H9 (cell line): ENCODE results near the gene DIAPH3. TPM values are rescaled to one million over a fixed set of nuclear protein-coding genes. Genes with fewer than 3 reads are reported as not detected.

Experiments
- DNase-seq: peaks from one replicate; pipeline ENCODE4 v3.0.0-alpha.2; 2017
- H2AFZ ChIP-seq: one replicate; pipeline ENCODE4 v1.6.1; 2013; ENCODE audit warnings: mild to moderate bottlenecking, low read length, control low read depth, moderate library complexity
- H2AK5ac ChIP-seq: 2 replicates; pipeline ENCODE4 v1.6.1; 2013; ENCODE audit warnings: low read length, control low read depth, mixed read lengths; ENCODE audit not compliant: insufficient read length
- H2BK120ac ChIP-seq: one replicate; pipeline ENCODE4 v1.6.1; 2013; ENCODE audit warnings: low read depth, mild to moderate bottlenecking, low read length, control low read depth, inconsistent platforms; ENCODE audit not compliant: poor library complexity, severe bottlenecking
- H2BK12ac ChIP-seq: 2 replicates; pipeline ENCODE4 v1.6.1; 2013; ENCODE audit warnings: low read length, control low read depth, mixed read lengths, low read depth; ENCODE audit not compliant: insufficient read length
- H2BK15ac ChIP-seq: 2 replicates; pipeline ENCODE4 v1.6.1; 2013; ENCODE audit warnings: low read depth, low read length, control low read depth
- H2BK20ac ChIP-seq: one replicate; pipeline ENCODE4 v1.6.1; 2013; ENCODE audit warnings: low read depth, mild to moderate bottlenecking, low read length, control low read depth, inconsistent platforms; ENCODE audit not compliant: poor library complexity, severe bottlenecking
- H2BK5ac ChIP-seq: 2 replicates; pipeline ENCODE4 v1.6.1; 2013; ENCODE audit warnings: low read length, control low read depth, mixed read lengths; ENCODE audit not compliant: insufficient read length
- H3K14ac ChIP-seq: 2 replicates; pipeline ENCODE4 v1.6.1; 2013; ENCODE audit warnings: low read length, control low read depth; ENCODE audit not compliant: insufficient read depth
- H3K18ac ChIP-seq: 2 replicates; pipeline ENCODE4 v1.6.1; 2013; ENCODE audit warnings: low read depth, mild to moderate bottlenecking, mixed read lengths, low read length, control low read depth; ENCODE audit not compliant: insufficient read length
- H3K23ac ChIP-seq: 2 replicates; pipeline ENCODE4 v1.6.1; 2013; ENCODE audit warnings: low read length, control low read depth, mixed read lengths, low read depth; ENCODE audit not compliant: insufficient read length
- H3K23me2 ChIP-seq: 2 replicates; pipeline ENCODE4 v1.6.1; 2013; ENCODE audit warnings: low read depth, mild to moderate bottlenecking, mixed read lengths, low read length, control low read depth; ENCODE audit not compliant: insufficient read length, poor library complexity, severe bottlenecking
- H3K27ac ChIP-seq: 2 replicates; pipeline ENCODE4 v1.5.1; 2013; ENCODE audit warnings: low read length, control low read depth, mixed read lengths, low read depth; ENCODE audit not compliant: insufficient read length
- H3K27me3 ChIP-seq: 2 replicates; pipeline ENCODE4 v1.6.1; 2013; ENCODE audit warnings: low read length, control low read depth, inconsistent platforms; ENCODE audit not compliant: insufficient read depth
- H3K4ac ChIP-seq: 2 replicates; pipeline ENCODE4 v1.6.1; 2013; ENCODE audit warnings: low read depth, mild to moderate bottlenecking, control low read depth, inconsistent platforms, low read length, moderate library complexity
- H3K4me1 ChIP-seq: 2 replicates; pipeline ENCODE4 v1.6.1; 2013; ENCODE audit warnings: low read length, control low read depth, inconsistent platforms; ENCODE audit not compliant: insufficient read depth
- H3K4me2 ChIP-seq: 2 replicates; pipeline ENCODE4 v1.6.1; 2013; ENCODE audit warnings: low read length, control low read depth, mixed read lengths; ENCODE audit not compliant: insufficient read length, insufficient read depth
- H3K56ac ChIP-seq: 2 replicates; pipeline ENCODE4 v1.6.1; 2013; ENCODE audit warnings: low read depth, mild to moderate bottlenecking, mixed read lengths, low read length, control low read depth; ENCODE audit not compliant: insufficient read length
- H3K79me1 ChIP-seq: 2 replicates; pipeline ENCODE4 v1.6.1; 2013; ENCODE audit warnings: low read depth, mild to moderate bottlenecking, moderate library complexity, low read length, control low read depth, inconsistent platforms; ENCODE audit not compliant: insufficient read depth, poor library complexity, severe bottlenecking
- H3K79me2 ChIP-seq: 2 replicates; pipeline ENCODE4 v1.6.1; 2013; ENCODE audit warnings: low read length, control low read depth, inconsistent platforms; ENCODE audit not compliant: insufficient read depth
- H3K9ac ChIP-seq: 2 replicates; pipeline ENCODE4 v1.6.1; 2013; ENCODE audit warnings: low read length, control low read depth, mixed read lengths; ENCODE audit not compliant: insufficient read length; ENCODE audit errors: extremely low read depth
- H3K9me3 ChIP-seq: one replicate; pipeline ENCODE4 v1.6.1; 2013; ENCODE audit warnings: low read depth, low read length, inconsistent platforms; ENCODE audit not compliant: control insufficient read depth
- H3T11ph ChIP-seq: one replicate; pipeline ENCODE4 v1.6.1; 2013; ENCODE audit warnings: mild to moderate bottlenecking, low read length, control low read depth, inconsistent platforms
- H4K20me1 ChIP-seq: one replicate; pipeline ENCODE4 v1.6.1; 2013; ENCODE audit not compliant: control insufficient read depth, insufficient read length, insufficient read depth
- H4K5ac ChIP-seq: 2 replicates; pipeline ENCODE4 v1.6.1; 2013; ENCODE audit warnings: low read depth, mild to moderate bottlenecking, mixed read lengths, low read length, control low read depth; ENCODE audit not compliant: insufficient read length
- H4K8ac ChIP-seq: replicated peaks from 2 replicates; pipeline ENCODE4 v1.6.1; 2013; ENCODE audit warnings: low read length, control low read depth, mixed read lengths, low read depth; ENCODE audit not compliant: insufficient read length
- H4K91ac ChIP-seq: 2 replicates; pipeline ENCODE4 v1.6.1; 2013; ENCODE audit warnings: low read depth, mild to moderate bottlenecking, moderate library complexity, mixed read lengths, low read length, control low read depth; ENCODE audit not compliant: insufficient read length
- H3K27ac Mint-ChIP-seq, 3 experiments: 2 replicates in 2 of 3; 3 replicates in 1 of 3; pipeline ENCODE4 v1.8.0; 2020 to 2021; ENCODE audit warnings: mixed read lengths in 3 of 3, mild to moderate bottlenecking in 1 of 3, moderate library complexity in 1 of 3
- H3K27me3 Mint-ChIP-seq: 2 replicates; pipeline ENCODE4 v1.8.0; 2021; ENCODE audit warnings: low read depth, mild to moderate bottlenecking, moderate library complexity, mixed read lengths
- H3K36me3 Mint-ChIP-seq, 3 experiments: 2 replicates in 2 of 3; 3 replicates in 1 of 3; pipeline ENCODE4 v1.8.0; 2020 to 2021; ENCODE audit warnings: low read depth in 3 of 3, mixed read lengths in 3 of 3; ENCODE audit not compliant: insufficient read depth in 1 of 3
- H3K4me1 Mint-ChIP-seq, 2 experiments: 2 replicates each; pipeline ENCODE4 v1.8.0; 2020; ENCODE audit warnings: mixed read lengths in 2 of 2
- H3K4me3 Mint-ChIP-seq, 2 experiments: 2 replicates in 1 of 2; 3 replicates in 1 of 2; pipeline ENCODE4 v1.8.0; 2020 to 2021; ENCODE audit warnings: mild to moderate bottlenecking in 2 of 2, mixed read lengths in 2 of 2, moderate library complexity in 1 of 2
- H3K9me3 Mint-ChIP-seq, 2 experiments: 2 replicates in 1 of 2; 3 replicates in 1 of 2; pipeline ENCODE4 v1.8.0; 2020; ENCODE audit warnings: mild to moderate bottlenecking in 2 of 2, mixed read lengths in 2 of 2, moderate library complexity in 1 of 2
- CTCF ChIP-seq: fragments of 200-600 bp; sonication (generic); conservative IDR thresholded peaks from 3 replicates; pipeline ENCODE4 v1.8.0; 2021; ENCODE audit warnings: antibody characterized with exemption, mild to moderate bottlenecking
- WGBS: extraction: QIAGEN DNeasy Blood & Tissue Kit; methylation state at CpG from one replicate; pipeline ENCODE4 v1.1.7; 2013; ENCODE audit warnings: missing lambda C conversion rate, low lambda C conversion rate, mixed read lengths; ENCODE audit not compliant: insufficient read length; ENCODE audit errors: extremely low coverage; 5-methylcytosine and 5-hydroxymethylcytosine counted together
- long read RNA-seq: library from polyadenylated mRNA; unstranded; transcript quantifications from one replicate; pipeline ENCODE4 v2.0.0, GENCODE V29; 2020
- total RNA-seq: library from RNA; stranded (reverse); gene quantifications from 2 replicates; pipeline ENCODE4 v1.2.1, GENCODE V29; 2021

The DIAPH3 gene
- 22.6 and 23.1 TPM in 2 replicates for total RNA-seq
- long read RNA-seq, full-length matches to known transcripts = 18 of 244 reads
- long read RNA-seq, partial matches to known transcripts = 202 of 244 reads
- long read RNA-seq, other reads (novel, unspliced or antisense) = 24 of 244 reads

DNA sequence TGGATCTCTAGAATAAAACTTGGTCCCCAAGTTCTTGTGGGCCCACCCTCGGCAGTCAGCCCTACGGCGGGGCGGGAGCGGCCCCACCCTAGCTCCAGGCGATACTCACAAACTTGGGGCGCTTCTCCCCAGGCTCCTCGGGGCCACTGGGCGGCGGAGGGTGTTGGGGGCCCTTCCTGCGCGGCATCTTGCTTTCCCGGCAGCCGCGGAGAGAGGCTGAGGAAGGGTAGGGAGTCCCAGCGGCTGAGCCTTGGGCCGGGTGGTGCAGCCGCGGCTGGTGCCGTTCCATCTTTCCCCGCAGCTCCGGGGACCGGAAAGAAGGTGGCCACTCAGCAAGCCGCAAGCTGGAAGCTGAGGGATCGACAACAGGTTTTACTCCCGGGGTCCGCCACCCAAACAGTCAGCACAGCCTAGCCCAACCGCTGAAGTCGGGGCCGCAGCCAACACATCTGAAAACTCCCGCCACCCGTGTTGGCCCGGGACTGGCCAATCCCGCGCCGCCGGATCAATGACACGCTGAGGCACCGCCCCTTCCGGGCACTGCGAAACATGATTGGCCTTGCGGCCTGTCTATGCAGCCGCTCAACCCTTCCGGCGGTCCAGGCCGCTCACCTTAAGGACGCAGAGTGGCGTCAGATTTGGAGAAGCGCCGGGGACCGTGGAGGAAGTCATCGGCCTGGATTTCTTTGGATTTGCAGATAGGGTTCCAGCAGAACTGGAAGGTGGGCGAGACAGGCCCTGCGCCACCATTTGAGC, at the start of gene DIAPH3:
Gene DIAPH3, minus strand, starts transcription at position 451 of the 756 bp plus-strand sequence. Its CDS starts 162 bp downstream, at position 289.
- Mint-ChIP-seq H3K9me3 (no peaks in the 10 kb centered on the region; a peak in 1 of 5 replicates), H3K36me3 (peaks cover 8 to 24% (median 14%) of the 10 kb centered on the region in 3 experiments), H3K4me3 (peak within 1 kb of the TSS; percentile 90 to 96), H3K4me1 (peaks cover 38 to 41% of the 10 kb centered on the region in 2 experiments), H3K27ac (peak within 1 kb of the TSS; percentile 96 to 98 (median 97)), H3K27me3 (no peaks in the 10 kb centered on the region)
- peaks cover 5% of the 10 kb centered on the region for H3K4me1 ChIP-seq
- H2BK5ac ChIP-seq = peak within 1 kb of the TSS; percentile 97
- no peak within 1 kb of the TSS for H2BK15ac ChIP-seq
- H4K20me1 ChIP-seq = no peaks in the 10 kb centered on the region
- H3K9me3 ChIP-seq = no peaks in the 10 kb centered on the region
- no peak within 1 kb of the TSS for H2BK20ac ChIP-seq
- H3K4me2 ChIP-seq = peak within 1 kb of the TSS; percentile 94
- peak within 1 kb of the TSS; percentile 70 for H2BK12ac ChIP-seq
- peak within 1 kb of the TSS; percentile 88 for H2AK5ac ChIP-seq
- H3K79me1 ChIP-seq = no peaks in the 10 kb centered on the region
- no peak within 1 kb of the TSS for H3K23ac ChIP-seq
- H2BK120ac ChIP-seq = no peak within 1 kb of the TSS
- peak within 1 kb of the TSS; percentile 94 for H4K5ac ChIP-seq
- peak within 1 kb of the TSS; percentile 99 for H3K9ac ChIP-seq
- H3K18ac ChIP-seq = peak within 1 kb of the TSS; percentile 91
- H2AFZ ChIP-seq = no peak within 1 kb of the TSS
- H3T11ph ChIP-seq = no peak within 1 kb of the TSS
- peaks cover 6% of the 10 kb centered on the region for H3K23me2 ChIP-seq
- peak within 1 kb of the TSS; percentile 94 for H3K27ac ChIP-seq
- H3K14ac ChIP-seq = peak within 1 kb of the TSS; percentile 99
- peaks cover 20% of the 10 kb centered on the region; the same call in 1 of the 2 replicates for H3K79me2 ChIP-seq
- H3K56ac ChIP-seq = peak within 1 kb of the TSS; percentile 50
- peak; percentile 97 for DNase-seq
- H3K27me3 ChIP-seq = no peaks in the 10 kb centered on the region
- no peak within 1 kb of the TSS for H4K91ac ChIP-seq
- H3K4ac ChIP-seq = peak within 1 kb of the TSS; percentile 8; the same call in 1 of the 2 replicates
- no peak within 1 kb of the TSS for H4K8ac ChIP-seq
- WGBS = no CpG with 5 or more reads among the region's 54 CpGs
- TF ChIP-seq CTCF = no peak
